GM19395 (cell line): Measurements from ENCODE around the gene NT5DC1.

Experiments
- ATAC-seq: cut with Tn5 transposase; IDR thresholded peaks from one replicate; pipeline ENCODE4 v1.9.1; 2021; ENCODE audit warnings: mild to moderate bottlenecking, moderate library complexity; ENCODE audit not compliant: unreplicated experiment

Gene NT5DC1

DNA sequence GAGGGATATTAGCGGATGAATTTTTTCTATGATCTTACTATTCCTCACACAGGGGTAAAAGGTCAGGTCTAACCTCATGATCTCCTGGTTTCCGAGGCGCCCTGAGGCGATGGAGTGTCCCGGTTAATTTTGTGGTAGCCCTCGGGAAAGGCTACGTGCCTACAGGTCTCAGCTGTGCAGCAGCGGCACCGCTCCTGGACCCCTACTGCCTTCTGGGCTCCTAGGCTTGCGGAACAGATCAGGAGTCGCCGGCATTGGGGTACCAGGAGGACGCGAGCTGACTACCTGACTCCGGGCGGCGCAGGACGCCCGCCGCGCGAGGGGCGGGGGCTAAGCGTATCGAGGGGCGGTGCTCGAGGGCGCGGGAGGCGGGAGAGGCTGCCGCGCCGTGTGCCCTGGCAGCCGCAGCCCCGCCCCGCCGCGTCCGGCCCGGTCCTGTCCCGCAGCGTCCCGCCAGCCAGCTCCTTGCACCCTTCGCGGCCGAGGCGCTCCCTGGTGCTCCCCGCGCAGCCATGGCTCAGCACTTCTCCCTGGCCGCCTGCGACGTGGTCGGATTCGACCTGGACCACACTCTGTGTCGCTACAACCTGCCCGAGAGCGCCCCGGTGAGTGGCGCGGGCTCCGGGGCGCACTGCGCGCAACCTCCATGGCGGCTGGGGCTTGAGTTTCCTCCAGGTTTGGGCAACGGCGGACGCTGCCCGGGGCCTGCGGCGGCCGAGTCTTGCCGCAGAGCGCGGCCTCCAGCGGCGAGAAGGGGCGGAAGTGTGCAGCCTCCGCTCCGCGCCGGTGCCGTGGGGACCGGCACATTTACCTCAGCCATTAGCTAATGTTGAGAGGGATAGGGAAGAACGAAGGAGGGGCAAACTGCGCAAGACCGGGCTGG, at the start of gene NT5DC1:
Gene NT5DC1, plus strand, starts transcription at position 435 of the 883 bp plus-strand sequence. Its CDS starts 78 bp downstream, at position 513.
- peak; percentile 80 for ATAC-seq

- no peak for ATAC-seq
Observed at GRCh38 chr6:116051244-116051643, 49.4 kb upstream of the NT5DC1 start.

DNA sequence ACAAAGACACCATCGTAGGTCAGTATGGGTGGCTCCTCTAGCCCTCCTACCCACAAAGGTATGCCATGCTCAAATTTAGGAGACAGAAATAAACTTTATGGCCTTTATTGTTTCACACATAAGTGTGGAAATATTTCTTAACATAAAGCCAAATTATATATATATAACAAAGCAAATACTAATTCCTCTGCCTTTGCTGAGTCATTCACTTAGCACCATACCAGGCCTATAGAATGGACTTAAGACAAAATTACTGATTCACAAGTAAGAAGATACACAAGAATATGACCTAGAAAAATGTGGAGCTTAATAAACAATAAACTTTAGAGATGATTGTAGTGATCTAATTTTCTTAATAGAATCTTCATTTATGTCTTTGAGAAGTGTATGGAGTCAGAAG, 45.1 kb upstream of the NT5DC1 start:
- ATAC-seq = no peak

- no peak for ATAC-seq
Observed at GRCh38 chr6:116057766-116058165, 42.9 kb upstream of the NT5DC1 start.

DNA sequence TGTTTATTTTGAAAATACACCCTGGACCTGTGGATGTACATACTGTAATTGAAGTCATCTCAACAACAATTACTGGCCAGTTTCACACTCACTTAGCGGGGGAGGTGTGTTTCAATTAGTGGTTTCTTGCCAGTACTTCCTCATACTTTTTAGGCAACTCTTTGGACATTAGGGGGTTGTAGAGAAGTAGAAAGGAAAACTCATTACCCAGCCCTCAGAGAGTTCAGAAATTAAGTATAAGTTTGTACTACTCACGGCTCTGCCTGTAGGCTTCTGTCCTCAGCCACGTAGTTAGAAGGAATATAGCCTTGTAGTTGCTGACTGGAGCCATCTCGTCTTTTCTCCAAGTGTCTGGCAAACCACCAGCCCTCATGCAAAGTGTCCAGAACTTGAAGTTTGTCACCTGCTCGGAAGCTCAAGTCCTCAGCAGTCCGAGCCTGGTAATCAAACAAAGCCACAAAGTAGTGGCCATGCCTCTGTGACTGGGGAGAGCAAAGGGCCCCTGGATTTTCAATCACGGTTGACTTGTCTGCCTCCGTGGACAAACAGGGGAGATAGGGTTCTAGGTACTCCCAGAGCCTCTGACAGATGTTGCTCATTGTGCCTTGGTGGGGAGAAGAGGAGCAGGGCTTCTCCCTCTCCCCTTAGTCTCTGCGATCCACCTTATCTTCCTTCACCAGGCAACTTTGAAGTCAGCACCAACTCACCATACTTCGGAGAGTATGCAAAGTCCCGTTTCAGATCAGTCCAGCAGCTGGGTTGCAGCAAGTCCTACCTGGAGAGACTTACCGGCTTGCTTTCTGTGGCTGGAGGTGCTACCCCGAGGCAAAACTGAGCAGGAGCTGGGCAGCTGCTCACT, 40.7 kb upstream of the NT5DC1 start:
- peak; percentile 75 for ATAC-seq

GRCh38 chr6:116060572-116061283, 39.9 kb upstream of the NT5DC1 start, which contains the start of gene FRK:
FRK (minus strand) TSS chr6:116060891; CDS start chr6:116060311, 580 bp downstream.
- no peak for ATAC-seq

- ATAC-seq = no peak
Observed at GRCh38 chr6:116062496-116062895, 38.2 kb upstream of the NT5DC1 start.

DNA sequence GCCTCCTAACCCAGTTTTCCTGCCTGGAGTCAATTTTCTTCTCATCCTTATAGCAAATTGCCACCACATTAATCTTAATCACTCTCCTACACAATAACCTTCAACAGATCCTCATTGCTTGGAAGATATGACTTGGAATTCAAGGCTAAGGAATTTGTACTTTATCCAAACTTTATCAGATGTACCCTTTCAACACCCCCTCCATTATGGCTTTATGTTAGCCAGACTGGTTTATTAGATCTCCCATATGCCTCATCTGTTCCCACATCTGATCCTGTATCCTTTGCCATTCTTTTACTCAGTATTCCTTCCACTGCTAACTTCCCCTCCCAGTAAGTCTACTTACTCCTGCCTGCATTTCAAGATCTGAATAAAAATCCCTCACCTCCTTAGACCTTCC, 36.0 kb upstream of the NT5DC1 start:
- ATAC-seq = no peak

- ATAC-seq = no peak
Observed at GRCh38 chr6:116066789-116067188, 33.9 kb upstream of the NT5DC1 start.

GRCh38 chr6:116070101-116070500, 30.6 kb upstream of the NT5DC1 start:
- ATAC-seq = no peak

DNA sequence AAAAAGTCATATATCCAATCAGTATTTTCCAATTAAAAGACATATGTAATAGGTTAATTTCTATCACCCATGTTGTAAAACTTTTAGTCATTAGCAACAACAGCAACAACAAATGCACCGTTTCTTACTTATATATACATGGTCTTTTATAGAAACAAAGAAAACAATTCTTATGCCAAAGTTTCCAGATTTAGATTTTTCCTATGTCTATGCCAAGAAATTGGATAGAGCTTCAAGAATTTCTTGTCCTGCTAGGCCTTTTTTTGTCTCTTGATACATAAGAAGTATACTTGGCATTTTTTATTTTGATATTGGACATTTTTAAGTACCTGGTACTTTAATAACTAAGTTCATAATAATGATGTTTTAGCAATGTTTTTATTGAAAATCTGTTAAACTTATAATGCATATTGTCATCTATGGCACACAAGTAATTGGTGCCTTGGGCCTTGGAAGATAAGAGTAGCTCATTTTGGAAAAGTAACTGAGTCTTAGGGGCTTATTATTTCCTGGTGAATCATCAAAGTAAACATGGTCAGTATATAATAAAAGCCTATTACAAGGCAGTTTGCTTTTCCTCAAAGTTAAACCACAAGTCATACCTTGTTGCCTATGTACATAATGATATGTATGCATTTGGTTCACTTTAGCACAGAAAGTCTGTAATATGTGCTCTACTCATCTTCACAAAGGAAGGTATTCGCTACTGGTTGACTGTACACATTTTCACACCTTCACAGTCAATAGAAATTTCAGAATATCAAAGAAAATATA, 29.9 kb upstream of the NT5DC1 start:
- ATAC-seq = no peak

- ATAC-seq = no peak
Observed at GRCh38 chr6:116072368-116072767, 28.3 kb upstream of the NT5DC1 start.

GRCh38 chr6:116073765-116074440, 26.8 kb upstream of the NT5DC1 start:
- no peak for ATAC-seq

GRCh38 chr6:116074732-116075390, 25.8 kb upstream of the NT5DC1 start:
- no peak for ATAC-seq

- ATAC-seq = no peak
Observed at GRCh38 chr6:116078522-116078921, 22.1 kb upstream of the NT5DC1 start.

GRCh38 chr6:116078945-116079344, 21.7 kb upstream of the NT5DC1 start:
- no peak for ATAC-seq

DNA sequence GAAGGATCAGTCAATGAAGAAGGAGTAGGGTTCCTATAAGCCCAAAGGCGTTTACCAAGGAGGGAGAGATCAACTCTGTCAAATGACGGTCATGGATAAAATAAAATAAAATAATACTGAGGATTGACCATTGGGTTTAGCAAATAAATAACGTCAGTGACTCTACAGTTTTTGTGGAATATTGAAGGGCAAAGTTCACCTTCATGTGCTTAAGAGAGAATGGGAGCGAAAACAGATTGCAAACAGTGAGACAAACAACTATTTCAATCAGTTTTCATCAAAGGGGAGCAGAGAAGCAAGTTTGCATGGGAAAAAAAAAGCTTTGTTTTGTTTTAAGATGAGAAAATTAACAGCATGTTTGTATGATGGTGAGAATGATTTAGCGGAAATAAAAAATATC, 17.6 kb upstream of the NT5DC1 start:
- ATAC-seq = no peak

DNA sequence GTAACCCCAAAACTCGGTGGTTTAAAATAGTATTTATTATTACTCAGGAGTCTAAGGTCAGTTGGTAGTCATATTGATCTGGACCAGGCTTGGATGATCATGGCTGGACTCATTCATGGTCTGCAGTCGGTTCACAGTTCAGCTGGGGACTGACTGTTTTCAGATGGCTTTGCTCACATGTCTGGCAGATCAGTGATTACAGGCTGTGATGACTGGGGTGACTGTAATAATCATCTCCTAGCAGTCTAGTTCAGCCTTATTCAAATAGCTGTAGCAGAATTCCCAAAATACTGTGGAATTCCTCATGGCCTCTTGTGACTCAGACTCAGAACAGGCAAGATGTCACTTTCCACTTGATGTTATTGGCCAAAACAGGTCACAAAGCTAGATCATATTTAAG, 16.4 kb upstream of the NT5DC1 start:
- ATAC-seq = no peak

GRCh38 chr6:116087437-116088027, 13.1 kb upstream of the NT5DC1 start:
- peak; percentile 96 for ATAC-seq
